ENCODE data around the gene MIEN1. TPM values are rescaled to one million over a fixed set of nuclear protein-coding genes. Genes with fewer than 3 reads are reported as not detected.

The MIEN1 gene
- total RNA-seq, 1 donor from 2014 or later: 38.9 TPM

- H2AFZ ChIP-seq (ENCODE audit: low read depth, low read length): no peak overlapping the region
- no peak overlapping the region for H3K4me3 ChIP-seq (ENCODE audit: insufficient read depth, low read depth, low read length)
- TF ChIP-seq CTCF (IDR thresholded peaks at IDR 0.05; ENCODE audit: insufficient read depth, low read depth, low read length) (no peak), EZH2 (IDR thresholded peaks at IDR 0.05; ENCODE audit: insufficient read depth, low read length) (no peak)
- no peak overlapping the region for H3K9ac ChIP-seq (ENCODE audit: low read length)
- no peaks in the 10 kb centered on the region for H3K79me2 ChIP-seq (ENCODE audit: insufficient read depth, low read length)
- no peak overlapping the region for H3K4me3 Mint-ChIP-seq (ENCODE audit: unreplicated experiment)
- peaks cover 4% of the 10 kb centered on the region for H3K36me3 Mint-ChIP-seq (ENCODE audit: low read depth, unreplicated experiment)
- no peak overlapping the region for H3K4me2 ChIP-seq (ENCODE audit: low read length)
- no peaks in the 10 kb centered on the region for H3K9me3 ChIP-seq (ENCODE audit: insufficient read depth, low read depth, low read length)
- no peak overlapping the region for H3K27ac ChIP-seq (ENCODE audit: low read depth, low read length)
- no peaks in the 10 kb centered on the region for H4K20me1 ChIP-seq (ENCODE audit: insufficient read depth, low read length)
- no peak for DNase-seq (ENCODE audit: low read depth)
- H3K9me3 Mint-ChIP-seq (ENCODE audit: unreplicated experiment): no peaks in the 10 kb centered on the region
- H3K36me3 ChIP-seq (ENCODE audit: insufficient read depth, low read length): no peaks in the 10 kb centered on the region
- peaks cover 9% of the 10 kb centered on the region for H3K27me3 ChIP-seq (ENCODE audit: insufficient read depth, low read length)
- peaks cover 25% of the 10 kb centered on the region for H3K4me1 ChIP-seq (ENCODE audit: insufficient read depth, low read length)
- peaks cover 10% of the 10 kb centered on the region for H3K27me3 Mint-ChIP-seq (ENCODE audit: low read depth, unreplicated experiment)
- no peak for FAIRE-seq
- H3K27ac Mint-ChIP-seq (ENCODE audit: unreplicated experiment): no peak overlapping the region
- H3K4me1 Mint-ChIP-seq (ENCODE audit: low read depth, unreplicated experiment): peaks cover 15% of the 10 kb centered on the region
Observed at GRCh38 chr17:39736319-39737165, 6.2 kb upstream of the MIEN1 start.

- TF ChIP-seq CTCF (IDR thresholded peaks at IDR 0.05; ENCODE audit: insufficient read depth, low read depth, low read length) (no peak), EZH2 (IDR thresholded peaks at IDR 0.05; ENCODE audit: insufficient read depth, low read length) (no peak)
- H3K4me1 ChIP-seq (ENCODE audit: insufficient read depth, low read length): peaks cover 19% of the 10 kb centered on the region
- no peak overlapping the region for H3K4me2 ChIP-seq (ENCODE audit: low read length)
- FAIRE-seq: no peak
- H3K27ac Mint-ChIP-seq (ENCODE audit: unreplicated experiment): no peak overlapping the region
- no peak overlapping the region for H3K4me3 ChIP-seq (ENCODE audit: insufficient read depth, low read depth, low read length)
- no peaks in the 10 kb centered on the region for H3K36me3 ChIP-seq (ENCODE audit: insufficient read depth, low read length)
- peaks cover 4% of the 10 kb centered on the region for H3K36me3 Mint-ChIP-seq (ENCODE audit: low read depth, unreplicated experiment)
- no peak overlapping the region for H2AFZ ChIP-seq (ENCODE audit: low read depth, low read length)
- DNase-seq (ENCODE audit: low read depth): no peak
- H3K9me3 Mint-ChIP-seq (ENCODE audit: unreplicated experiment): no peaks in the 10 kb centered on the region
- no peak overlapping the region for H3K27ac ChIP-seq (ENCODE audit: low read depth, low read length)
- peaks cover 10% of the 10 kb centered on the region for H3K27me3 Mint-ChIP-seq (ENCODE audit: low read depth, unreplicated experiment)
- no peak overlapping the region for H3K9ac ChIP-seq (ENCODE audit: low read length)
- H3K79me2 ChIP-seq (ENCODE audit: insufficient read depth, low read length): no peaks in the 10 kb centered on the region
- H3K27me3 ChIP-seq (ENCODE audit: insufficient read depth, low read length): peaks cover 9% of the 10 kb centered on the region
- no peaks in the 10 kb centered on the region for H4K20me1 ChIP-seq (ENCODE audit: insufficient read depth, low read length)
- no peak overlapping the region for H3K4me3 Mint-ChIP-seq (ENCODE audit: unreplicated experiment)
- no peaks in the 10 kb centered on the region for H3K9me3 ChIP-seq (ENCODE audit: insufficient read depth, low read depth, low read length)
- H3K4me1 Mint-ChIP-seq (ENCODE audit: low read depth, unreplicated experiment): peaks cover 13% of the 10 kb centered on the region
Observed at GRCh38 chr17:39735882-39736281, 5.5 kb upstream of the MIEN1 start.

- Mint-ChIP-seq H3K4me3 (ENCODE audit: unreplicated experiment) (peak overlapping the region; percentile 67), H3K27me3 (ENCODE audit: low read depth, unreplicated experiment) (peaks cover 10% of the 10 kb centered on the region), H3K36me3 (ENCODE audit: low read depth, unreplicated experiment) (peaks cover 4% of the 10 kb centered on the region), H3K27ac (ENCODE audit: unreplicated experiment) (no peak overlapping the region), H3K4me1 (ENCODE audit: low read depth, unreplicated experiment) (peaks cover 2% of the 10 kb centered on the region), H3K9me3 (ENCODE audit: unreplicated experiment) (no peaks in the 10 kb centered on the region)
- Histone ChIP-seq H2AFZ (ENCODE audit: low read depth, low read length) (no peak overlapping the region), H3K4me1 (ENCODE audit: insufficient read depth, low read length) (peaks cover 5% of the 10 kb centered on the region), H3K36me3 (ENCODE audit: insufficient read depth, low read length) (no peaks in the 10 kb centered on the region), H3K9me3 (ENCODE audit: insufficient read depth, low read depth, low read length) (no peaks in the 10 kb centered on the region), H3K4me2 (ENCODE audit: low read length) (no peak overlapping the region), H3K9ac (ENCODE audit: low read length) (no peak overlapping the region), H3K27me3 (ENCODE audit: insufficient read depth, low read length) (no peaks in the 10 kb centered on the region), H3K4me3 (ENCODE audit: insufficient read depth, low read depth, low read length) (no peak overlapping the region), H3K79me2 (ENCODE audit: insufficient read depth, low read length) (no peaks in the 10 kb centered on the region), H3K27ac (ENCODE audit: low read depth, low read length) (no peak overlapping the region), H4K20me1 (ENCODE audit: insufficient read depth, low read length) (peaks cover 8% of the 10 kb centered on the region)
- no peak for TF ChIP-seq EZH2 (IDR thresholded peaks at IDR 0.05; ENCODE audit: insufficient read depth, low read length)
- no peak for TF ChIP-seq CTCF (IDR thresholded peaks at IDR 0.05; ENCODE audit: insufficient read depth, low read depth, low read length)
- DNase-seq (ENCODE audit: low read depth) (no peak), FAIRE-seq (no peak)
Observed at GRCh38 chr17:39732586-39732985, 2.3 kb upstream of the MIEN1 start.
